HG02678 (cell line): Measurements from ENCODE around the gene KCNJ6.
"Not testable (repeated sequence)": the region's sequence is repeated elsewhere in the genome, so short reads cannot be mapped to it uniquely, and the experiment has no call there.

Source experiments
- ATAC-seq: cut with Tn5 transposase; IDR thresholded peaks from one replicate; pipeline ENCODE4 v1.9.1; 2021; ENCODE audit warnings: mild to moderate bottlenecking, moderate library complexity; ENCODE audit not compliant: unreplicated experiment

KCNJ6 gene

DNA sequence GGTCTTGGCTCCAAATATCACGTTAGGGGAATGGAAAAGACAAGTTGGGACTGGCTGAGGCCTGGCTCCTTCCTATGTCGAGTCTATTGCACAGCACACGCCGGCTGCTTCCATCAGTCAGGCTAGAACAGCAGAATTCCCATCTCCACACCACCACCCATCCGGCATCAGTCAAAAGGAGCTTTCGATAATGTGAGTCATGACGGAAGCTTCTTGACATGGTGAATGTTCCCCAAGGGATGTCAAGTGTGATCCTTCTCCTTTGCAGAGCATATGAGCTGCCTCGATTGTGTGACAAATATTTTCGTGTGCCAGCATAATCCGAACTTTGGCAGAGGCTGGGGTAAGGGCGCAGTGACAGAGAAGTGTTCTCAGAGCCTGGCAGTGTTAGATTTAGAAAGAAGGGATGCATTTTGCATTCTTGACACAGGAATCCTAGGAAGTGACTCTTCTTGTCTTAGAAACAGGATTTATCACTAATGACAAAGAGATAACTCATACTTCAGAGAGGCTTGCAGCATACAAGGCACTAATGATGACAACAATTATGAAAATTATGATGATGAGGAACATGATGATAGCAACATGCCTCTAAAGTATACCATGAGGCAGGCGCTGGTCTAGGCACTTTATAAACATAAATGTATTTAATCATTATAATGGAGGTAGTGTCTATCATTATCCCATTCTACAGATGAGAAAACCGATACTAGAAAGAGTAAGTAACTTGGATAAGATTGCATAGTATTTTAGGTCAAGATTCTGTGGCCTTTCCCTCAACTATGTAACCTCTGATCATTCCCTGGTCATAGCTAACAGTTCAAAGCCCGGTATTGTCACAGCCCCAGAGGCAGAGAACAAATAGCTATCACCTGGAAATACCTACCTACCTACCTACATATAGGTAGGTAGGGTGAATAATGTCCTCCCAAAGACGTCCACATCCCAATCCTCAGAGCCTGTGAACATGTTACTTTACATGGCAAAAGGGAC, 135.0 kb downstream of the KCNJ6 start:
- ATAC-seq, result no peak

GRCh38 chr21:37771181-37771580, 145.1 kb downstream of the KCNJ6 start:
- no peak for ATAC-seq

- no peak for ATAC-seq
Observed at GRCh38 chr21:37770461-37770860, 145.8 kb downstream of the KCNJ6 start.

GRCh38 chr21:37769656-37770055, 146.6 kb downstream of the KCNJ6 start:
- no peak for ATAC-seq

- ATAC-seq, result no peak
Observed at GRCh38 chr21:37767984-37768383, 148.3 kb downstream of the KCNJ6 start.

DNA sequence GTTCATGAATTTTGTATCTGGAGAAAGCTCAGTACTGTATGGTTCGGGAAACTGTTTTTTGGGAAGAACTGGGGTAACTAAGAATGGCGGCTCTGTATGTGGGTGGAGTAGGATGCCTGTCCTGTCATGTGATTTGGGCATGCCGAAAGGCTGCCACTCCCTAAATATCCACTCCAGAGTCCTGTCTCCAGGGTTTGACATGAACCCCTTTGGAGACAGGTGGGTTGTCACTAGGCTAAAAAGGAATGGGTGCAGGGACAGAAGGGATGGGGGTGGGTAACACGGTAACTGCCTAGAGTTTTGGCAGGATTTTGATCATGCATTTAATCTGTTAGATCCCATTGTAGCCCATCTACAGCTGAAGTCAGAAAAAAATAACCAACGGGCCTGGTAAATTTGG, 150.1 kb downstream of the KCNJ6 start:
- no peak for ATAC-seq

DNA sequence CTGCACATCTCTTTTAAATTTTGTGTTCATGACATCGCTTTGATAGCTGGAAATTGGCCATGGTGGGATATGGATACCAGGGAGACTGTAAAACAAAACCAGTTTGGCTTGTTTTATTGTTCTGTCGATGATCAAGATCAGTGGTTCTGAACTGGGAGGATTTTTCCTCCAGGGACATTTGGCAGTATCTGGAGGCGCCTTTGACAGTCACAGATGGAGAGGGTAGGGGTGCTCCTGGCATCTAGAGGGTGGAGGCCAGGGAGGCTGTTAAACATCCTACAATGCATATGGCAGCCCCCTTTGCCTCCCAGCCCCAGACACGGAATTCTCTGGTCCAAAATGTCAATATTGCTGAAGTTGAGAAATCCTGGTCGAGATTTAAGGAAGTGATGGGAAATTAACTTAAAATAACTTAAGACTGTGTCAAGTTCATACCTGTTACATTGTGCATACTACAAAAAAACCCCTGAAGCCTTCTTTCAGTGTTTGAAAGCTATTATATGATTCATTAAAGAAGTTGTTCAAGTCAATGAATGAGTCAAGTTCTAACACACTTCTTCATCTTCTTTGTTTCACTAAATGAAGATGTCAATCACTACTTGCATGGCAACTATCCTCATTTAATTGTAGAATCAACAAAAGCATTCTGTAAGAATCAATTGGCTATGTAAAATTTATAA, 150.9 kb downstream of the KCNJ6 start:
- ATAC-seq, result no peak

DNA sequence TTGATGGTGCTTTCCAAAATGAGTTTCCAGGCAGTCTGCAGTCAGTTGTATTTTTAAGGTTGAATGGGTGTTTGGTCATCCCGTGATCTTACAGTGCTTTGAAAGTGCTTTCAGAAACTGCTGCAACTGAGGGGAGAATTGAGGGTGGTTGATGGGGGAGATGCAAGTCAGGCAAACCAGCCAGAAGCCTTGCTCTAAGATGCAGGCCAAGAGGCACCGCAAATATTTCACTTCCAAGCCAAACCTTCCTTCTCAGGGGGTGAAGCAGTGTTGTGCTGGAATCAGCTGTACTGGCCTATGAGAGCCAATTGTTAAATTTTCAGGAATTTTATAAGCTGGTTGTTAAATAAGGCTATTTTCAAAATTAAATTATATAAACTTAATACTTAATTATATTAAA, 151.6 kb downstream of the KCNJ6 start:
- ATAC-seq, result no peak

DNA sequence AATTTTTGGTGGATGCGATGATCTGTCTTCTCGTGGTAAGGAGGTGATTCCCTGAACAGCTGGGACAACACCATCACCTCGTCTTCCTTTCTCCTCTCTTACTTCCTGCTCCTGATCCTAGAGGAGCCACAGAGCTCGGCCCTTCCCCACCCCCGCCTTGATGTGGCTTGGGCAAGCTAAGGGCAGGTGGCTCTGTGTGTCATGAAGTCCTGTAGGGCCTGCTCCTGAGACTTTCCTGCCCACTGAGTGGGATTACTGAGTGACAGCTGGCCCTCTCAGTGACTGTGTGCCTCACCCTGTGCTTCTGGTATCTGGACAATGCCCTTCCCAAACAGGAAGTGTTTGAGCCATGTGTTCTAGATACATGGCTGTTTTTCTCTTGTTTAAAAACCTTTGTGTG, 153.0 kb downstream of the KCNJ6 start:
- no peak for ATAC-seq

DNA sequence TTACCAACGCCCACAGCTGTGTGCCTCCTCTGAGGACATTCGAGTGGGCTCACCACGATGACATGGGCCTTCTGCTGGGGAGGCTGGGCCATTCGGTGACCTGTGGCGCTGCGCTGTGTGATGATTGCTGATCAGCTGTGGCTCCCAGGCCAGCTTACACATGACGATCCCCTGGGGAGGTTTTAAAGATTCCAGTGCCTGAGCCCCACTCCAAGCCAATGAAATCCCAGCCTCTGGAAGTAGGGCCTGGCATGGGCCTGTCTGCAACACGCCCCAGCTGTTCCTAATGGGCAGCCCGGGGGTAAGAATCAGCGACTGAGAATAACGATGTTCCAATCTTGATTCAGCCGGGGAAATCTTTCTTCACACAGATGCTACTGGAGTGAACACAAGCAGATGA, 153.7 kb downstream of the KCNJ6 start:
- no peak for ATAC-seq

- ATAC-seq, result not testable (repeated sequence)
Observed at GRCh38 chr21:37761406-37761805, 154.9 kb downstream of the KCNJ6 start.

GRCh38 chr21:37759777-37760176, 156.5 kb downstream of the KCNJ6 start:
- no peak for ATAC-seq

DNA sequence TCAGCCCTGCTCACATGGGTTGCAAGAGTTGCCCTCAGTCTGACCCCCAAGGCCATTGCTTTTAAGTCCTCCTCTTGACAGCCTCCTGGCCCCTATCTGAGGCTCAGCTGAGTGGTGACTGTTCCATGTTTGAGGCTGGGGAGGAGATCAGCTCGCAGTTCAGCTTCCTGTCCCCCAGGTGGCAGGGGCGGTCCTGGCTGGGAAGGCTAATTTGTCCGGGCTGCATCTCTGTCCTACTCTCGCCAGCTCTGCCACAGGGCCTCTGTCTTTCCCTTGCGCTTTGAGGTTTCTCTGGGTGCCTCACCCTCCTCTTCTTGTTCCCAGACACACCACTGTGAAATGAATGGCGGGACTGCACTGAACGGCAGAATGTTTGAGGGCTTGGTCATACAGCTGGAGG, 157.3 kb downstream of the KCNJ6 start:
- no peak for ATAC-seq

DNA sequence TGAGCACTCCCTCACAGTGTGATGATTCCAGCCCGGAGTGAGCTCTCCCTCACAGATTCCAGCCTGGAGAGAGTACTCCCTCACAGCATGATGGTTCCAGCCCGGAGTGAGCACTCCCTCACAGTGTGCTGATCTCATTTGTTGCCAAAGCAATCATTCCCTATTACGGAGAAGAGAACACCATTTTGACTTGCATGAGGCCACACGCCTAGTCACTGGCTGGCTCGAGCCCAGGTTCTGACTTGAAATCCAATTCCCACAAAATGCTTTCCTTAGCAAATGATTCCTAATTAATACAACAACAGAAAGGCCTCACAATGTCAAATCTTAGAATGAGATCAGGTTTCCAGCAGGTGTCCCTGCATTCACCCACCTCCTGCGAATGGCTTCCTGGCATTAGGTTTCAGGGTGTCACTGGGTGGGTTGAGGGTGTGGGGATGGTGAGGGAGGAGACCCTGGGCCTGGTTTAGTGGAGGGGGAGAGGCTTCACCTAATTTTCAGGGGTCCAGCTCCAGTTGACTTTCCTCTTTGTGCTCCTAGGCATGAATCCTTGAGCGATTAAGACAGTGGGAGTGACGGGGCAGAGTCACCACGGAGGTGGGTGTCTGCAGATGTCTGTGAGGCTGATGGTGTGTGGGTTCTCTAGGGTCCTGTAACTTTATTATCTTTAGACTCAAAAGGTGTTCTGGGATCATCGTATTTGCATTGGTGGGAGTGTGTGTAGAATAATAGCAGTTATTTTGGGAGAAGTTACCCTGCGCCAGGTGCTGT, 158.5 kb downstream of the KCNJ6 start:
- ATAC-seq, result no peak

DNA sequence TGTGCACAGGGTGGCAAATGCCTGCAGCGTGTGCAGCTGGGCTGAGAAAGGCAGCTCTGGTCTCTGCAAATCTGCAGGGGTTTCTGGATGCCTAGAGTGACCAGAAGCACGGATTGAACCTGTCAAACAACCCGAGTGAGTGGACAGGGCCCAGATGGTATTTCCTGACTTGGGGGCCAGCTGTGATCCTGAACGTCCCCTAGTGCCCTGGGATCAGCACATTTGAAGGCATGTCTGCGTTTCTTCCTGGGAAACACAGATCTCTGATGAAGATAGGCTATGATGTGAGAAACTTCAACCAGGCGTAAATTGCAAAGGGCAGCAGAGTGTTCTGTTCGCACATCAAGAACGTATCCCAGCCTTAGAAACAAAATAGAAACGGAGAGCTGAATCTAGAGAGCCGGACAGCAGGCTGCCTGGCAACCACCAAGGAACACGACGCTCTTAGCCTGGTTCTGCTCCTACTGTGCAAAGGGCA, 163.1 kb downstream of the KCNJ6 start:
- no peak for ATAC-seq

GRCh38 chr21:37751268-37751975, 164.8 kb downstream of the KCNJ6 start:
- ATAC-seq, result no peak

- no peak for ATAC-seq
Observed at GRCh38 chr21:37749132-37749531, 167.1 kb downstream of the KCNJ6 start.

DNA sequence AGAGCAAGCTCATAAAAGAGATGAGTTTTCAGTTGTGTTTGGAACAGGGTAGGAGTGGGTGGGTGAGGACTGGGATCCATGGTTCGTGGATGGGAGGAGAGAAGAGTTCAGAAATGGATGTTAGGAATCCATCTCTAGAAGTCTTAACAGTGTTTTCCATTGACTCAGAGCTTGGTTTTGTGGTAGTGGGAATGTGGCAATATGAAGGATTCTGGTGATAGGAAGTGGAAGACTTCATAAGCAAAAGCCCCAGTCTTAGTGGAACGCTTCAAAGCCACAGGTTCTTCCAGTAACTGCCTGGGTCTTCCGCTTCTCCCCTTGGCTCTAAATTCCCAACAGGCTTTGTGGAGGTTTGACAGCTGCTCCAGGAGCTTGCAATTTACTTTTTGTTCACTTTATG, 167.9 kb downstream of the KCNJ6 start:
- ATAC-seq, result no peak

DNA sequence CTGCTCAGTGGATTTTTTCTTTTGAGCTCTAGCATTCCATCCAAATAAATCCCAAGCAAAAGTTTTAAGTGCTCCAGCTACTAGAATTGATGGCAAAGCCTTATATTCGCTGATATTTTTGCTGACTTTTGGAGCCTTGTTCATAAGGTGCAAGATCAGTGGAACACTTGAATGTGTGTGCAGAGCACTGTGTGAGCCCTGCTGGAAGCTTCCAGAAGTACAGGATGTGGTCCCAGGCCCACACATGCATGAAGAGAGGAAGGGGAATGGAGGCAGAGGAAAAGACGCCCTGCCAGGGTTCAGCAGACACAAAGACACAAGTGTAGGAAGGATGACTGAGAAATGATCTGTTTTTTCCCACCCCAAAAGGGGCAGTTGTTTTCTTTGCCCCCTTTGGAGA, 169.4 kb downstream of the KCNJ6 start:
- no peak for ATAC-seq

GRCh38 chr21:37744551-37744950, 171.7 kb downstream of the KCNJ6 start:
- no peak for ATAC-seq

GRCh38 chr21:37742532-37742931, 173.7 kb downstream of the KCNJ6 start:
- ATAC-seq, result no peak
